Caco-2 (cell line): ENCODE measurements around the gene ANKRD2. TPM values are rescaled to one million over a fixed set of nuclear protein-coding genes. Genes with fewer than 3 reads are reported as not detected.

Experiments used
- BruUV-seq: library from RNA; stranded (reverse); fragments of 400-500 nt; replicated peaks from 2 replicates; lab custom pipeline; 2021; lab: Mats Ljungman, UMichigan
- CTCF ChIA-PET: fragments of 300-600 bp; sonication (Branson Sonifier 250); formaldehyde crosslinking; loops from one replicate; lab custom pipeline; 2022; ENCODE audit warnings: antibody characterized with exemption; lab: Charles Lee
- POLR2A ChIA-PET: fragments of 300-600 bp; sonication (Branson Sonifier 250); formaldehyde crosslinking; loops from one replicate; lab custom pipeline; 2022; ENCODE audit warnings: antibody characterized with exemption; lab: Charles Lee
- DNase-seq, 2 experiments: peaks; one replicate each; pipeline versions ENCODE4 v3.0.0 to v3.0.0-alpha.2; 2020 to 2022
- H3K27me3 ChIP-seq: replicated peaks from 2 replicates; pipeline ENCODE4 v1.6.0; 2011; ENCODE audit warnings: low read length; ENCODE audit not compliant: control insufficient read depth, insufficient read depth
- H3K36me3 ChIP-seq: 2 replicates; pipeline ENCODE4 v1.5.1; 2011; ENCODE audit warnings: low read length; ENCODE audit not compliant: control insufficient read depth, insufficient read depth
- H3K4me1 ChIP-seq: fragments of 250-450 bp; sonication (Bioruptor Pico); 2 replicates; pipeline ENCODE4 v1.5.1; 2020; ENCODE audit warnings: mild to moderate bottlenecking
- H3K4me3 ChIP-seq: 2 replicates; pipeline ENCODE4 v1.5.1; 2011; ENCODE audit warnings: low read depth, mild to moderate bottlenecking, control low read depth, low read length
- H3K9me3 ChIP-seq: fragments of 250-450 bp; sonication (Bioruptor Pico); 2 replicates; pipeline ENCODE4 v1.5.1; 2020; ENCODE audit warnings: mild to moderate bottlenecking, moderate library complexity
- H3K27ac Mint-ChIP-seq: one replicate; pipeline ENCODE4 v1.8.0; 2022; ENCODE audit warnings: mixed read lengths; ENCODE audit not compliant: unreplicated experiment
- H3K27me3 Mint-ChIP-seq: one replicate; pipeline ENCODE4 v1.8.0; 2022; ENCODE audit warnings: mixed read lengths; ENCODE audit not compliant: insufficient read depth, unreplicated experiment
- H3K36me3 Mint-ChIP-seq: one replicate; pipeline ENCODE4 v1.8.0; 2022; ENCODE audit warnings: mild to moderate bottlenecking, mixed read lengths; ENCODE audit not compliant: insufficient read depth, unreplicated experiment
- H3K4me1 Mint-ChIP-seq: one replicate; pipeline ENCODE4 v1.8.0; 2022; ENCODE audit warnings: low read depth, mixed read lengths; ENCODE audit not compliant: unreplicated experiment
- H3K4me3 Mint-ChIP-seq: one replicate; pipeline ENCODE4 v1.8.0; 2022; ENCODE audit warnings: mild to moderate bottlenecking, moderate library complexity, mixed read lengths; ENCODE audit not compliant: unreplicated experiment
- H3K9me3 Mint-ChIP-seq: one replicate; pipeline ENCODE4 v1.8.0; 2022; ENCODE audit warnings: mixed read lengths; ENCODE audit not compliant: unreplicated experiment
- CTCF ChIP-seq, 2 experiments: fragments of 200-600 bp in 1 of 2; IDR thresholded peaks; 1 replicate in 1 of 2; 2 replicates in 1 of 2; pipeline versions ENCODE4 v1.5.1 to v1.8.0; 2011 to 2022; ENCODE audit warnings: antibody characterized with exemption in 1 of 2, control low read depth in 1 of 2, inconsistent platforms in 1 of 2, low read depth in 1 of 2, low read length in 1 of 2, mild to moderate bottlenecking in 1 of 2, moderate library complexity in 1 of 2; ENCODE audit not compliant: insufficient read depth in 1 of 2, severe bottlenecking in 1 of 2, unreplicated experiment in 1 of 2
- intact Hi-C: fragments of 100-400 bp; cut with micrococcal nuclease; formaldehyde crosslinking; loops from one replicate; pipeline ENCODE4 v1.10.0; 2022; ENCODE audit not compliant: unreplicated experiment
- total RNA-seq: library from RNA; stranded (reverse); gene quantifications from 2 replicates; pipeline ENCODE4 v1.2.3, GENCODE V29; 2022

Gene ANKRD2
- total RNA-seq, 1 experiment from 2014 or later, result not detected

- H3K36me3 Mint-ChIP-seq, result no peaks in the 10 kb centered on the region
- no peaks in the 10 kb centered on the region for H3K9me3 ChIP-seq
- no peak for TF ChIP-seq CTCF (IDR thresholded peaks at IDR 0.05; ENCODE audit: insufficient read depth in 1 of 2, low read depth in 1 of 2, low read length in 1 of 2, severe bottlenecking in 1 of 2, unreplicated experiment in 1 of 2)
- H3K27ac Mint-ChIP-seq, result no peak within 1 kb of the TSS
- H3K27me3 ChIP-seq, result no peaks in the 10 kb centered on the region
- DNase-seq, result no peak
- ChIA-PET POLR2A (no interaction called here), CTCF (no interaction called here)
- no peaks in the 10 kb centered on the region for H3K27me3 Mint-ChIP-seq
- H3K4me1 ChIP-seq, result peaks cover 20% of the 10 kb centered on the region
- no TSS peak for BruUV-seq
- H3K36me3 ChIP-seq, result no peaks in the 10 kb centered on the region
- intact Hi-C loops, result no loop called here
- no peaks in the 10 kb centered on the region for H3K9me3 Mint-ChIP-seq
- H3K4me3 Mint-ChIP-seq, result no peak within 1 kb of the TSS
- H3K4me3 ChIP-seq, result no peak within 1 kb of the TSS
- H3K4me1 Mint-ChIP-seq, result peaks cover 10% of the 10 kb centered on the region
Observed at GRCh38 chr10:97589479-97589878, 16.9 kb downstream of the ANKRD2 start, which contains the start of gene C10orf62. TSS of gene C10orf62 (plus strand) at chr10:97589721. CDS start at chr10:97589898, 177 bp downstream.

GRCh38 chr10:97590082-97590747, 17.6 kb downstream of the ANKRD2 start:
- Mint-ChIP-seq H3K9me3 (no peaks in the 10 kb centered on the region), H3K4me3 (no peak overlapping the region), H3K27ac (no peak overlapping the region), H3K36me3 (no peaks in the 10 kb centered on the region), H3K4me1 (peaks cover 7% of the 10 kb centered on the region), H3K27me3 (no peaks in the 10 kb centered on the region)
- Histone ChIP-seq H3K4me1 (peaks cover 13% of the 10 kb centered on the region), H3K4me3 (no peak overlapping the region), H3K9me3 (no peaks in the 10 kb centered on the region), H3K36me3 (no peaks in the 10 kb centered on the region), H3K27me3 (no peaks in the 10 kb centered on the region)
- BruUV-seq, result no TSS peak
- TF ChIP-seq CTCF (IDR thresholded peaks at IDR 0.05; ENCODE audit: insufficient read depth in 1 of 2, low read depth in 1 of 2, low read length in 1 of 2, severe bottlenecking in 1 of 2, unreplicated experiment in 1 of 2), result no peak
- intact Hi-C loops, result no loop called here
- POLR2A ChIA-PET, result no interaction called here
- CTCF ChIA-PET, result no interaction called here
- no peak for DNase-seq

- intact Hi-C loops, result no loop called here
- TF ChIP-seq CTCF (IDR thresholded peaks at IDR 0.05; ENCODE audit: insufficient read depth in 1 of 2, low read depth in 1 of 2, low read length in 1 of 2, severe bottlenecking in 1 of 2, unreplicated experiment in 1 of 2), result no peak
- Mint-ChIP-seq H3K27me3 (no peaks in the 10 kb centered on the region), H3K27ac (no peak overlapping the region), H3K9me3 (no peaks in the 10 kb centered on the region), H3K36me3 (no peaks in the 10 kb centered on the region), H3K4me3 (no peak overlapping the region), H3K4me1 (peaks cover 2% of the 10 kb centered on the region)
- BruUV-seq, result no TSS peak
- Histone ChIP-seq H3K4me1 (peaks cover 8% of the 10 kb centered on the region; the same call in 1 of the 2 replicates), H3K9me3 (no peaks in the 10 kb centered on the region), H3K27me3 (no peaks in the 10 kb centered on the region), H3K4me3 (no peak overlapping the region), H3K36me3 (no peaks in the 10 kb centered on the region)
- CTCF ChIA-PET, result interaction anchor here (1.0 kb wide), 1 partner anchor 19 kb away, joined by 3 read pairs; the partner anchor contains the start of gene ANKRD2
- DNase-seq, result no peak
- POLR2A ChIA-PET, result no interaction called here
Observed at GRCh38 chr10:97590748-97591495, 18.3 kb downstream of the ANKRD2 start.
